Liver (tissue), 9 donors: ENCODE data around the gene LDHA. TPM values are rescaled to one million over a fixed set of nuclear protein-coding genes. Genes with fewer than 3 reads are reported as not detected.

Experiments
- DNase-seq: peaks from one replicate; pipeline ENCODE4 v3.0.0-alpha.2; 2017; ENCODE audit warnings: low spot score
- H3K27ac ChIP-seq, 2 donors: one replicate each; pipeline ENCODE4 v1.7.0; 2013; ENCODE audit warnings: inconsistent platforms in 2 of 2, low read length in 2 of 2, control low read depth in 1 of 2, low read depth in 1 of 2, mild to moderate bottlenecking in 1 of 2
- H3K27me3 ChIP-seq, 4 donors: one replicate each; pipeline versions ENCODE4 v1.6.1 to v1.7.0; 2013; ENCODE audit warnings: low read length in 3 of 4, inconsistent platforms in 1 of 4, mild to moderate bottlenecking in 1 of 4, moderate library complexity in 1 of 4; ENCODE audit not compliant: control insufficient read depth in 4 of 4, insufficient read depth in 4 of 4
- H3K36me3 ChIP-seq, 4 donors: one replicate each; pipeline versions ENCODE4 v1.6.1 to v1.7.0; 2013; ENCODE audit warnings: low read length in 3 of 4, mild to moderate bottlenecking in 3 of 4, low read depth in 1 of 4, moderate library complexity in 1 of 4; ENCODE audit not compliant: control insufficient read depth in 4 of 4, insufficient read depth in 3 of 4
- H3K4me1 ChIP-seq, 4 donors: one replicate each; pipeline versions ENCODE4 v1.6.1 to v1.7.0; 2013; ENCODE audit warnings: low read length in 3 of 4, mild to moderate bottlenecking in 3 of 4, moderate library complexity in 1 of 4; ENCODE audit not compliant: control insufficient read depth in 4 of 4, insufficient read depth in 4 of 4
- H3K4me3 ChIP-seq, 3 donors: one replicate each; pipeline versions ENCODE4 v1.6.1 to v1.7.0; 2013; ENCODE audit warnings: low read length in 3 of 3, control low read depth in 1 of 3, low read depth in 1 of 3, mild to moderate bottlenecking in 1 of 3
- H3K9ac ChIP-seq, 2 donors: one replicate each; pipeline ENCODE4 v1.7.0; 2013; ENCODE audit warnings: low read length in 2 of 2, mild to moderate bottlenecking in 2 of 2, moderate library complexity in 2 of 2, control low read depth in 1 of 2, low read depth in 1 of 2
- H3K9me3 ChIP-seq, 4 donors: one replicate each; pipeline versions ENCODE4 v1.6.1 to v1.7.0; 2013; ENCODE audit warnings: low read length in 3 of 4; ENCODE audit not compliant: control insufficient read depth in 4 of 4
- ATF3 ChIP-seq: IDR thresholded peaks from 2 replicates; pipeline ENCODE4 v1.6.1; 2016; ENCODE audit warnings: antibody characterized with exemption
- CTCF ChIP-seq: fragments of 150-350 bp; IDR thresholded peaks from 2 replicates; pipeline ENCODE4 v1.5.1; 2017; ENCODE audit warnings: improper control_type of control experiment, low read depth, low read length; ENCODE audit not compliant: missing input control
- FOXA1 ChIP-seq: IDR thresholded peaks from 2 replicates; pipeline ENCODE4 v1.6.1; 2016; ENCODE audit warnings: antibody characterized with exemption
- FOXA2 ChIP-seq: IDR thresholded peaks from 2 replicates; pipeline ENCODE4 v1.6.1; 2016; ENCODE audit warnings: antibody characterized with exemption
- HNF4A ChIP-seq, 2 donors: conservative IDR thresholded peaks; 2 replicates each; pipeline ENCODE4 v1.6.1; 2016; ENCODE audit warnings: antibody characterized with exemption in 2 of 2, mild to moderate bottlenecking in 2 of 2
- HNF4G ChIP-seq: IDR thresholded peaks from 2 replicates; pipeline ENCODE4 v1.6.1; 2016; ENCODE audit warnings: antibody characterized with exemption
- JUND ChIP-seq, 2 donors: IDR thresholded peaks; 2 replicates each; pipeline ENCODE4 v1.6.1; 2016; ENCODE audit warnings: antibody characterized with exemption in 2 of 2
- NR2F2 ChIP-seq: IDR thresholded peaks from 2 replicates; pipeline ENCODE4 v1.6.1; 2016; ENCODE audit warnings: antibody characterized with exemption
- RAD21 ChIP-seq, 2 donors: IDR thresholded peaks; 2 replicates each; pipeline ENCODE4 v1.6.1; 2016; ENCODE audit warnings: antibody characterized with exemption in 2 of 2, mild to moderate bottlenecking in 2 of 2
- RXRA ChIP-seq, 2 donors: IDR thresholded peaks; 2 replicates each; pipeline ENCODE4 v1.6.1; 2017 to 2018; ENCODE audit warnings: antibody characterized with exemption in 2 of 2, mild to moderate bottlenecking in 1 of 2
- SP1 ChIP-seq: IDR thresholded peaks from 2 replicates; pipeline ENCODE4 v1.6.1; 2018; ENCODE audit warnings: antibody characterized with exemption, mild to moderate bottlenecking
- TAF1 ChIP-seq: conservative IDR thresholded peaks from 2 replicates; pipeline ENCODE4 v1.6.1; 2016; ENCODE audit warnings: antibody characterized with exemption, mild to moderate bottlenecking
- YY1 ChIP-seq: IDR thresholded peaks from 2 replicates; pipeline ENCODE4 v1.6.1; 2016; ENCODE audit warnings: antibody characterized with exemption, mild to moderate bottlenecking
- ZBTB33 ChIP-seq: IDR thresholded peaks from 2 replicates; pipeline ENCODE4 v1.6.1; 2016; ENCODE audit warnings: antibody characterized with exemption
- WGBS: extraction: QIAGEN DNeasy Blood & Tissue Kit; methylation state at CpG from one replicate; pipeline ENCODE4 v1.1.7; 2013; 5-methylcytosine and 5-hydroxymethylcytosine counted together
- polyA plus RNA-seq, 2 donors: library from polyadenylated mRNA; stranded (reverse) in 1 of 2; unstranded in 1 of 2; fragments of 200-250 nt in 1 of 2; fragments of >200 nt in 1 of 2; fragmentation: Nextera tagmentation in 1 of 2; extraction: Ambion mirVana in 1 of 2; gene quantifications; one replicate each; pipeline versions ENCODE4 v1.2.1 to v1.2.3, GENCODE V29; 2013 to 2015
- total RNA-seq, 2 donors: library from RNA; depleted of rRNA; stranded (reverse); fragments of >200 nt; gene quantifications; one replicate each; pipeline ENCODE4 v1.2.3, GENCODE V29; 2014
- TF ChIP-seq, protein P1 (sequence below): IDR thresholded peaks from 2 replicates; pipeline ENCODE4 v1.6.1; 2016; ENCODE audit warnings: antibody characterized with exemption
- donor health status: healthy.
- donor health status: healthy.
- donor health status: healthy.
- donor health status: healthy.
- donor health status: healthy.

LDHA gene
- total and polyA plus RNA-seq, 4 donors: 215 to 911 (median 645) TPM

- Histone ChIP-seq H3K27me3 (no peaks in the 10 kb centered on the region), H3K27ac (no peak overlapping the region), H3K36me3 (peaks cover 0 to 6% (median 2%) of the 10 kb centered on the region in 4 donors), H3K9me3 (no peaks in the 10 kb centered on the region), H3K4me1 (no peaks in the 10 kb centered on the region), H3K9ac (no peak overlapping the region), H3K4me3 (no peak overlapping the region)
- no peak for TF ChIP-seq NR2F2
- no peak for TF ChIP-seq CTCF
- TF ChIP-seq TAF1: no peak
- no peak for TF ChIP-seq ZBTB33
- TF ChIP-seq RAD21 (IDR thresholded peaks at IDR 0.05): no peak
- no peak for TF ChIP-seq FOXA2
- no peak for TF ChIP-seq ATF3
- TF ChIP-seq, protein P1, sequence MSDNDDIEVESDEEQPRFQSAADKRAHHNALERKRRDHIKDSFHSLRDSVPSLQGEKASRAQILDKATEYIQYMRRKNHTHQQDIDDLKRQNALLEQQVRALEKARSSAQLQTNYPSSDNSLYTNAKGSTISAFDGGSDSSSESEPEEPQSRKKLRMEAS: no peak
- no peak for TF ChIP-seq HNF4G
- no peak for TF ChIP-seq SP1
- 90% methylated on average over 2 of the region's 2 CpGs for WGBS
- no peak for DNase-seq
These were observed 22.2 kb upstream of the LDHA start for GRCh38 chr11:18372201-18372600.

GRCh38 chr11:18374956-18375355, 19.4 kb upstream of the LDHA start:
- Histone ChIP-seq H3K4me1 (no peaks in the 10 kb centered on the region), H3K9ac (no peak overlapping the region), H3K27ac (no peak overlapping the region), H3K36me3 (peaks cover 0 to 2% (median 0%) of the 10 kb centered on the region in 4 donors), H3K4me3 (no peak overlapping the region), H3K9me3 (no peaks in the 10 kb centered on the region), H3K27me3 (no peaks in the 10 kb centered on the region)
- WGBS: 96% methylated on average over 2 of the region's 2 CpGs
- DNase-seq: no peak
- TF ChIP-seq HNF4G: no peak
- no peak for TF ChIP-seq ZBTB33
- TF ChIP-seq RAD21 (IDR thresholded peaks at IDR 0.05): no peak
- no peak for TF ChIP-seq HNF4A (conservative IDR thresholded peaks at IDR 0.05)
- TF ChIP-seq JUND (IDR thresholded peaks at IDR 0.05): no peak
- TF ChIP-seq RXRA (IDR thresholded peaks at IDR 0.05): no peak
- no peak for TF ChIP-seq NR2F2
- no peak for TF ChIP-seq FOXA1
- TF ChIP-seq YY1: no peak
- no peak for TF ChIP-seq FOXA2
